Sigmoid colon (tissue), 7 donors: ENCODE data around the gene ZNF473. TPM values are rescaled to one million over a fixed set of nuclear protein-coding genes. Genes with fewer than 3 reads are reported as not detected.

Experiments used
- DNase-seq: peaks from one replicate; pipeline ENCODE4 v3.0.0-alpha.2; 2019
- H3K27ac ChIP-seq, 4 donors: fragments of 200-600 bp; sonication (generic); one replicate each; pipeline ENCODE4 v1.5.1; 2016 to 2019; ENCODE audit warnings: mild to moderate bottlenecking in 1 of 4
- H3K27me3 ChIP-seq, 3 donors: fragments of 200-600 bp; sonication (generic); one replicate each; pipeline ENCODE4 v1.5.1; 2019; ENCODE audit warnings: mild to moderate bottlenecking in 1 of 3
- H3K36me3 ChIP-seq, 4 donors: fragments of 200-600 bp; sonication (generic); one replicate each; pipeline ENCODE4 v1.5.1; 2016 to 2019
- H3K4me1 ChIP-seq, 4 donors: fragments of 200-600 bp; sonication (generic); one replicate each; pipeline ENCODE4 v1.5.1; 2017 to 2019
- H3K4me3 ChIP-seq, 4 donors: fragments of 200-600 bp; sonication (generic); one replicate each; pipeline ENCODE4 v1.5.1; 2017 to 2019; ENCODE audit warnings: mild to moderate bottlenecking in 2 of 4, moderate library complexity in 1 of 4
- H3K9me3 ChIP-seq, 4 donors: fragments of 200-600 bp in 3 of 4; sonication (generic) in 3 of 4; one replicate each; pipeline versions ENCODE4 v1.5.1 to v1.6.1; 2013 to 2019
- CTCF ChIP-seq, 4 experiments: fragments of 450-650 bp in 3 of 4; fragments of 200-600 bp in 1 of 4; IDR thresholded peaks; one replicate each; pipeline ENCODE4 v1.5.1; 2016 to 2019; ENCODE audit warnings: antibody characterized with exemption in 4 of 4, mild to moderate bottlenecking in 3 of 4, moderate library complexity in 2 of 4
- EP300 ChIP-seq, 4 donors: sonication (generic); formaldehyde crosslinking; IDR thresholded peaks; one replicate each; pipeline ENCODE4 v1.6.1; 2017; ENCODE audit warnings: antibody characterized with exemption in 4 of 4
- POLR2A ChIP-seq, 2 donors: fragments of 450-650 bp; IDR thresholded peaks; one replicate each; pipeline ENCODE4 v1.6.1; 2016; ENCODE audit warnings: antibody characterized with exemption in 2 of 2, mild to moderate bottlenecking in 2 of 2, moderate library complexity in 2 of 2
- POLR2AphosphoS5 ChIP-seq, 4 donors: sonication (generic); formaldehyde crosslinking; IDR thresholded peaks; one replicate each; pipeline ENCODE4 v1.6.1; 2017; ENCODE audit warnings: antibody characterized with exemption in 4 of 4
- WGBS, 2 donors: extraction: QIAGEN DNeasy Blood & Tissue Kit; methylation state at CpG; one replicate each; pipeline ENCODE4 v1.1.7; 2013; 5-methylcytosine and 5-hydroxymethylcytosine counted together
- intact Hi-C: fragments of 100-400 bp; cut with DNase I; formaldehyde crosslinking; loops from one replicate; pipeline ENCODE4 v1.15.1; 2023
- polyA plus RNA-seq, 3 donors: library from polyadenylated mRNA; stranded (reverse); fragments of 200-250 nt; gene quantifications; one replicate each; pipeline ENCODE4 v1.2.3, GENCODE V29; 2013
- total RNA-seq, 4 donors: library from RNA; depleted of rRNA; stranded (reverse); fragments of >200 nt; gene quantifications; one replicate each; pipeline ENCODE4 v1.1.0, GENCODE V29; 2016
- donor health status: healthy with polysubstance abuse.
- donor health status: Bipolar disorder and iron deficiency.
- donor health status: healthy.

The ZNF473 gene
- total and polyA plus RNA-seq, 7 donors: 0.92 to 13.2 (median 5.8) TPM

GRCh38 chr19:50001775-50002174, 24.0 kb upstream of the ZNF473 start:
- Histone ChIP-seq H3K4me1 (peaks cover 0 to 36% (median 24%) of the 10 kb centered on the region in 4 donors), H3K27ac (no peak overlapping the region), H3K9me3 (no peaks in the 10 kb centered on the region), H3K4me3 (no peak overlapping the region), H3K36me3 (peaks cover 18 to 82% (median 49%) of the 10 kb centered on the region in 4 donors), H3K27me3 (no peaks in the 10 kb centered on the region)
- DNase-seq: no peak
- TF ChIP-seq CTCF (IDR thresholded peaks at IDR 0.05) (no peak), POLR2A (IDR thresholded peaks at IDR 0.05) (no peak)
- WGBS, 2 donors: 97 to 98% methylated on average over 8 of the region's 8 CpGs
- intact Hi-C loops: no loop called here

DNA sequence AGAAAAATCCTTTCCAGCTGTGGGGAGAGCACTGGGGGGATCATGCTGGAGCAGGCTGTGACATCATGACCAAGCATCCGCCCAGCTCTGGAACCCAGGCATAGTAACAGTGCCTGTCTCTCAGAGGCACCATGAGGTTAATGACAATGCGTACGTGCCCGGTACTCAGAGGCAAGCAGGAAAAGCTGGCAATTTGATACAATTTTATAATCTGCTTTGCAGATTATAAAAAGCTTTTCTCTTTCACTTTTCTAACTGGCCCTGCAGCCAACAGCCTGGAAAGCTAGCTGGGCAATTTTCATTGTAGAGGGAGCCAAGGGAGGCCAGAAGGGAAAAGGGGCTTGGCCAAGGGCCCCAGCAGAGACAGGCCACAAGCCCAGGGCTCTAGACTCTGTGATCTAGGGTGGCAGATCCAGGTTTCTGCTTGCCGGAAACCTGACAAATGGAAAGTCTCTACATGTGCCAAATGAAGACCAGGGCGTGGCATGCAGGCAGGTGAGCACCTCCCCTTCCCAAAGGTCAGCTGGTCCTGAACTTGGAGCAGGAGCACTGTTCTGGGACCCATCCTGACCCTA, 23.3 kb upstream of the ZNF473 start:
- intact Hi-C loops: no loop called here
- Histone ChIP-seq H3K9me3 (no peaks in the 10 kb centered on the region), H3K4me1 (peaks cover 0 to 36% (median 24%) of the 10 kb centered on the region in 4 donors), H3K4me3 (no peak overlapping the region), H3K36me3 (peaks cover 18 to 82% (median 52%) of the 10 kb centered on the region in 4 donors), H3K27me3 (no peaks in the 10 kb centered on the region), H3K27ac (peak overlapping the region in 1 of 4 donors; percentile 85)
- DNase-seq: no peak
- no peak for TF ChIP-seq POLR2AphosphoS5 (IDR thresholded peaks at IDR 0.05)
- TF ChIP-seq POLR2A (IDR thresholded peaks at IDR 0.05): no peak
- TF ChIP-seq CTCF (IDR thresholded peaks at IDR 0.05): no peak
- TF ChIP-seq EP300 (IDR thresholded peaks at IDR 0.05): no peak
- 86% methylated on average over 6 of the region's 6 CpGs for WGBS, 2 donors

GRCh38 chr19:50003254-50003788, 22.5 kb upstream of the ZNF473 start:
- Histone ChIP-seq H3K27ac (peak overlapping the region; percentile 79 to 85 (median 80)), H3K4me3 (no peak overlapping the region), H3K9me3 (no peaks in the 10 kb centered on the region), H3K36me3 (peaks cover 21 to 82% (median 57%) of the 10 kb centered on the region in 4 donors), H3K27me3 (no peaks in the 10 kb centered on the region), H3K4me1 (peaks cover 0 to 36% (median 24%) of the 10 kb centered on the region in 4 donors)
- TF ChIP-seq CTCF (IDR thresholded peaks at IDR 0.05) (no peak), POLR2AphosphoS5 (IDR thresholded peaks at IDR 0.05) (no peak), POLR2A (IDR thresholded peaks at IDR 0.05) (no peak)
- no peak for DNase-seq
- WGBS, 2 donors: 89 to 94% methylated on average over 17 of the region's 17 CpGs
- intact Hi-C loops: no loop called here

GRCh38 chr19:50003810-50004419, 21.9 kb upstream of the ZNF473 start:
- Histone ChIP-seq H3K4me3 (no peak overlapping the region), H3K9me3 (no peaks in the 10 kb centered on the region), H3K36me3 (peaks cover 24 to 84% (median 63%) of the 10 kb centered on the region in 4 donors), H3K27me3 (no peaks in the 10 kb centered on the region), H3K27ac (peak overlapping the region; percentile 79 to 85 (median 80)), H3K4me1 (peaks cover 0 to 36% (median 24%) of the 10 kb centered on the region in 4 donors)
- intact Hi-C loops: no loop called here
- WGBS, 2 donors: 82 to 85% methylated on average over 11 of the region's 11 CpGs
- DNase-seq: peak; percentile 83
- TF ChIP-seq EP300 (IDR thresholded peaks at IDR 0.05) (no peak), POLR2AphosphoS5 (IDR thresholded peaks at IDR 0.05) (peak in 2 of 4 donors; percentile 22 to 33), POLR2A (IDR thresholded peaks at IDR 0.05) (no peak), CTCF (IDR thresholded peaks at IDR 0.05) (no peak)
